Endothelial cell (in vitro differentiated cells): ENCODE results near the gene WDR59. TPM values are rescaled to one million over a fixed set of nuclear protein-coding genes. Genes with fewer than 3 reads are reported as not detected.
"Not testable (repeated sequence)": the region's sequence is repeated elsewhere in the genome, so short reads cannot be mapped to it uniquely, and the experiment has no call there.

Experiments used
- DNase-seq: peaks from one replicate; pipeline ENCODE4 v3.0.0; 2021; ENCODE audit warnings: low spot score
- H3K27ac Mint-ChIP-seq: one replicate; pipeline ENCODE4 v1.8.0; 2021; ENCODE audit warnings: mixed read lengths, inconsistent platforms; ENCODE audit not compliant: unreplicated experiment
- H3K27me3 Mint-ChIP-seq: one replicate; pipeline ENCODE4 v1.8.0; 2021; ENCODE audit warnings: mild to moderate bottlenecking, moderate library complexity, mixed read lengths, inconsistent platforms; ENCODE audit not compliant: unreplicated experiment
- H3K36me3 Mint-ChIP-seq: one replicate; pipeline ENCODE4 v1.8.0; 2021; ENCODE audit warnings: mild to moderate bottlenecking, low read depth, mixed read lengths, inconsistent platforms; ENCODE audit not compliant: unreplicated experiment
- H3K4me1 Mint-ChIP-seq: one replicate; pipeline ENCODE4 v1.8.0; 2021; ENCODE audit warnings: mild to moderate bottlenecking, mixed read lengths, inconsistent platforms; ENCODE audit not compliant: unreplicated experiment
- H3K4me3 Mint-ChIP-seq: one replicate; pipeline ENCODE4 v1.8.0; 2021; ENCODE audit warnings: mild to moderate bottlenecking, mixed read lengths, inconsistent platforms; ENCODE audit not compliant: unreplicated experiment
- H3K9me3 Mint-ChIP-seq: one replicate; pipeline ENCODE4 v1.8.0; 2021; ENCODE audit warnings: mixed read lengths, inconsistent platforms; ENCODE audit not compliant: unreplicated experiment
- CTCF ChIP-seq: fragments of 200-600 bp; sonication (generic); IDR thresholded peaks from one replicate; pipeline ENCODE4 v1.5.0; 2021; ENCODE audit warnings: antibody characterized with exemption; ENCODE audit not compliant: unreplicated experiment
- total RNA-seq: library from RNA; stranded (reverse); fragmentation: NEBNext Ultra II Directional; extraction: Animal tissue kit (Norgen Biotek cat#: 25700); gene quantifications from one replicate; pipeline ENCODE4 v1.2.1, GENCODE V29; 2021; ENCODE audit not compliant: unreplicated experiment

WDR59 gene
- total RNA-seq, 1 donor from 2014 or later = 107 TPM

GRCh38 chr16:75019007-75019406 lies 34.1 kb upstream of the WDR59 start:
- DNase-seq = no peak

DNA sequence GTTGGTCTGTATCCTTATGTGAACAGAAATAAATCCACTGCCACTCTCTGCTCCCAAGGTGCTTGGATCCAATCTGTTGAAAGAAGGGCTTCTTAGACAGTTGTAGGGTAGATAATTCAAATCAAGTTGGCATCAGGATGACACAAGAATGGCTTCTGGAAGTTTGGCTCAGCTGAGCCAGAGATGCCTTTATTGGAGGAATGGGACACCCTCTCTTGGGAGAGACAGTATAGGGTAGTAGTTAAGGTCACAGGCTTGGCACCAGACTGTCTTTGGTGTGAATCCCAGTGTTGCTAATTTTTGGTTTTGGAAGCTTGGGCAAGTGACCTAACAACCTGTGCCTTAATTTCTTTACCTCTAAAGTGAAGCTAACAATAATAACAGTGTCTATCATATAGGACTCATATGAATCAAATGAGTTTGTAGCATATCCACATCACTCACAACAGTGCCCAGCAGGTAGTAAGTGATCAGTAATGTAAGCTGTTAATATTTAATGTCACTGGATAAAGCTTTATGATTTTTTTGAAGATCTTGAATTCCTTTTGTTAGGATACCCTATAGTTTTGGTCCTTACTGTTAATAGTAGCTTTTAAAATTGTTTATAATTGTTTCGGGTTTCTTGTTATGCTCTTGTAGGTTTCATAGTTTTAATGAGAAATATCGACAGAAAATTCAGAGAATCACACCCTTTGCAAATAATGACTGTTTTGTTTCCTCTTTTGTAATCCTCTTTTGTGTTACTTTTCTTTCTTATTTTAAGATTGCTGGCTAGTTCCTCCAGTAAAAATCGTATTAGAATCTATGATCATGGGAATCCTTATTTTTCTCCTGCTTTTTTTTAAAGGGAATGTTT lies 33.0 kb upstream of the WDR59 start:
- peaks cover 27% of the 10 kb centered on the region for H3K36me3 Mint-ChIP-seq
- H3K27ac Mint-ChIP-seq = peak overlapping the region; percentile 4
- H3K4me1 Mint-ChIP-seq = peaks cover 46% of the 10 kb centered on the region
- TF ChIP-seq CTCF = no peak
- H3K9me3 Mint-ChIP-seq = no peaks in the 10 kb centered on the region
- no peak for DNase-seq
- peaks cover 6% of the 10 kb centered on the region for H3K27me3 Mint-ChIP-seq
- no peak overlapping the region for H3K4me3 Mint-ChIP-seq

More at GRCh38 chr16:75019007-75019406, 34.1 kb upstream of the WDR59 start:
- Mint-ChIP-seq H3K4me3 (no peak overlapping the region), H3K27me3 (peaks cover 7% of the 10 kb centered on the region), H3K4me1 (peaks cover 44% of the 10 kb centered on the region), H3K36me3 (peaks cover 31% of the 10 kb centered on the region), H3K27ac (no peak overlapping the region), H3K9me3 (no peaks in the 10 kb centered on the region)
- no peak for TF ChIP-seq CTCF

- H3K27ac Mint-ChIP-seq = peak overlapping the region; percentile 48
- DNase-seq, H3K4me3 Mint-ChIP-seq, H3K27me3 Mint-ChIP-seq, H3K9me3 Mint-ChIP-seq: not testable (repeated sequence)
- H3K4me1 Mint-ChIP-seq = peaks cover 55% of the 10 kb centered on the region
- H3K36me3 Mint-ChIP-seq = peaks cover 19% of the 10 kb centered on the region
These were observed 31.6 kb upstream of the WDR59 start for GRCh38 chr16:75016451-75017081.

GRCh38 chr16:75014318-75014717 lies 29.4 kb upstream of the WDR59 start:
- peak overlapping the region; percentile 38 for H3K27ac Mint-ChIP-seq
- no peak for TF ChIP-seq CTCF
- no peak overlapping the region for H3K4me3 Mint-ChIP-seq
- peaks cover 1% of the 10 kb centered on the region for H3K36me3 Mint-ChIP-seq
- peaks cover 68% of the 10 kb centered on the region for H3K4me1 Mint-ChIP-seq
- H3K9me3 Mint-ChIP-seq = no peaks in the 10 kb centered on the region
- no peak for DNase-seq
- peaks cover 1% of the 10 kb centered on the region for H3K27me3 Mint-ChIP-seq

DNA sequence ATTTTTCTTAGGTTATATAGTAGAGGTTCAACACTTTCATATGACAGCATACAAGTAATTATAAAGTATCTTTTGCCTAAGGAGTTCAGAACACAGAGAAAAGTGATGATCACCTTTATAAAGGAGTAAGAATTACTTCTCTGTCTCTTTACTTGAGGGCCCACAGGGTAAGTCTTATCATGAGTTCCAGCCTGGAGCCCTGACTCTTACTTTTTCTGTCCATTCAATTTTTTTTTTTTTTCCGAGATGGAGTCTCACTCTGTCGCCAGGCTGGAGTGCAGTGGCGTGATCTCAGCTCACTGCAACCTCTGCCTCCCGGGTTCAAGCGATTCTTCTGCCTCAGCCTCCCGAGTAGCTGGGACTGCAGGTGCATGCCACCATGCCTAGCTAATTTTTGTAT lies 28.2 kb upstream of the WDR59 start:
- not testable (repeated sequence) for DNase-seq, H3K27me3 Mint-ChIP-seq, H3K36me3 Mint-ChIP-seq, H3K4me3 Mint-ChIP-seq, H3K9me3 Mint-ChIP-seq
- H3K27ac Mint-ChIP-seq = peak overlapping the region; percentile 97
- H3K4me1 Mint-ChIP-seq = peaks cover 76% of the 10 kb centered on the region
